ENCODE results near the gene USP36.

DNA sequence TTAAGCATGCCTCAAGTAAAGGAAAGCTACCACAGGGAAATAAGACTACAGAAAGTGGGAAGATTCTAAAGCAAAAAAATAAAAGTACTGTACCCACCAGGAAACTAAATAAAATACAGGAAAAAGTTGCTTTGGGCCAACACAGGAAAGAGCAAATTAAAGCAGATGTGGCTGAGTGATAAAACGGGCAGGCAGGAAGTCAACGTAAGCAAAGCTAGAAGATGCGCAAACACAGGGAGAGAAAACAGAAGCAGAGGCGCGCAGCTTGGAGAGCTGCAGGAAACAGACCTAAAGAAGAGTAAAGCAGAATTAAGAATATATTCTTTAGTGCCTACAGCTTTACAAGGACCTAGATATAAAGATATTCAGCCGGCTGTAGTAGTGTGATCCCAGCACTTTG is 21.7 kb downstream of the USP36 start:
- no peak for TF ChIP-seq POLR2A (IDR thresholded peaks at IDR 0.05)
- TF ChIP-seq, protein P1, sequence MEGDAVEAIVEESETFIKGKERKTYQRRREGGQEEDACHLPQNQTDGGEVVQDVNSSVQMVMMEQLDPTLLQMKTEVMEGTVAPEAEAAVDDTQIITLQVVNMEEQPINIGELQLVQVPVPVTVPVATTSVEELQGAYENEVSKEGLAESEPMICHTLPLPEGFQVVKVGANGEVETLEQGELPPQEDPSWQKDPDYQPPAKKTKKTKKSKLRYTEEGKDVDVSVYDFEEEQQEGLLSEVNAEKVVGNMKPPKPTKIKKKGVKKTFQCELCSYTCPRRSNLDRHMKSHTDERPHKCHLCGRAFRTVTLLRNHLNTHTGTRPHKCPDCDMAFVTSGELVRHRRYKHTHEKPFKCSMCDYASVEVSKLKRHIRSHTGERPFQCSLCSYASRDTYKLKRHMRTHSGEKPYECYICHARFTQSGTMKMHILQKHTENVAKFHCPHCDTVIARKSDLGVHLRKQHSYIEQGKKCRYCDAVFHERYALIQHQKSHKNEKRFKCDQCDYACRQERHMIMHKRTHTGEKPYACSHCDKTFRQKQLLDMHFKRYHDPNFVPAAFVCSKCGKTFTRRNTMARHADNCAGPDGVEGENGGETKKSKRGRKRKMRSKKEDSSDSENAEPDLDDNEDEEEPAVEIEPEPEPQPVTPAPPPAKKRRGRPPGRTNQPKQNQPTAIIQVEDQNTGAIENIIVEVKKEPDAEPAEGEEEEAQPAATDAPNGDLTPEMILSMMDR (IDR thresholded peaks at IDR 0.05): no peak
